ENCODE data around the gene AHNAK.

Gene AHNAK

GRCh38 chr11:62535802-62536201, 10.8 kb downstream of the AHNAK start:
- Histone ChIP-seq H3K27ac (ENCODE audit: insufficient read depth in 1 of 2, low read depth in 1 of 2, low read length in 2 of 2, poor library complexity in 1 of 2, severe bottlenecking in 2 of 2) (no peak overlapping the region), H3K9me3 (ENCODE audit: control extremely low read depth in 1 of 5, control insufficient read depth in 4 of 5, insufficient read depth in 2 of 5, low read depth in 1 of 5, low read length in 4 of 5) (no peaks in the 10 kb centered on the region), H3K27me3 (replicated peaks in 2 of 5; ENCODE audit: control insufficient read depth in 4 of 5, insufficient read depth in 5 of 5, low read length in 4 of 5) (no peaks in the 10 kb centered on the region), H3K4me1 (ENCODE audit: control extremely low read depth in 1 of 4, control insufficient read depth in 4 of 4, insufficient read depth in 4 of 4, low read length in 3 of 4) (peaks cover 5 to 23% (median 18%) of the 10 kb centered on the region in 4 experiments), H3K4me3 (ENCODE audit: control insufficient read depth in 1 of 7, extremely low read depth in 1 of 7, insufficient read depth in 4 of 7, low read depth in 2 of 7, low read length in 6 of 7) (no peak overlapping the region), H3K36me3 (ENCODE audit: control insufficient read depth in 4 of 4, insufficient read depth in 4 of 4, low read length in 3 of 4) (peaks cover 14 to 67% (median 32%) of the 10 kb centered on the region in 4 experiments)
- DNase-seq: no peak
- POLR2A ChIA-PET: no interaction called here
- 93% methylated on average over 6 of the region's 12 CpGs for WGBS (ENCODE audit: insufficient coverage)
- CTCF ChIA-PET: interaction anchor here (1.4 to 13.6 kb wide), 3 partner anchors 23 to 141 kb away, joined by 4 to 283 read pairs (median 7); no protein-coding TSS in a partner anchor

GRCh38 chr11:62534779-62535545, 11.6 kb downstream of the AHNAK start:
- H3K27ac ChIP-seq (ENCODE audit: insufficient read depth in 1 of 2, low read depth in 1 of 2, low read length in 2 of 2, poor library complexity in 1 of 2, severe bottlenecking in 2 of 2): no peak overlapping the region
- ChIA-PET POLR2A (no interaction called here), CTCF (interaction anchor here (1.4 to 13.6 kb wide), 3 partner anchors 24 to 140 kb away, joined by 4 to 283 read pairs (median 7); no protein-coding TSS in a partner anchor)
- H3K36me3 ChIP-seq (ENCODE audit: control insufficient read depth in 4 of 4, insufficient read depth in 4 of 4, low read length in 3 of 4): peaks cover 18 to 74% (median 35%) of the 10 kb centered on the region in 4 experiments
- WGBS (ENCODE audit: insufficient coverage): 97% methylated on average over 19 of the region's 19 CpGs
- no peak overlapping the region for H3K4me3 ChIP-seq (ENCODE audit: control insufficient read depth in 1 of 7, extremely low read depth in 1 of 7, insufficient read depth in 4 of 7, low read depth in 2 of 7, low read length in 6 of 7)
- H3K4me1 ChIP-seq (ENCODE audit: control extremely low read depth in 1 of 4, control insufficient read depth in 4 of 4, insufficient read depth in 4 of 4, low read length in 3 of 4): peaks cover 3 to 15% (median 13%) of the 10 kb centered on the region in 4 experiments
- no peak for DNase-seq
- H3K27me3 ChIP-seq (replicated peaks in 2 of 5; ENCODE audit: control insufficient read depth in 4 of 5, insufficient read depth in 5 of 5, low read length in 4 of 5): no peaks in the 10 kb centered on the region
- H3K9me3 ChIP-seq (ENCODE audit: control extremely low read depth in 1 of 5, control insufficient read depth in 4 of 5, insufficient read depth in 2 of 5, low read depth in 1 of 5, low read length in 4 of 5): no peaks in the 10 kb centered on the region

- POLR2A ChIA-PET: no interaction called here
- Histone ChIP-seq H3K27ac (ENCODE audit: insufficient read depth in 1 of 2, low read depth in 1 of 2, low read length in 2 of 2, poor library complexity in 1 of 2, severe bottlenecking in 2 of 2) (no peak overlapping the region), H3K4me3 (ENCODE audit: control insufficient read depth in 1 of 7, extremely low read depth in 1 of 7, insufficient read depth in 4 of 7, low read depth in 2 of 7, low read length in 6 of 7) (no peak overlapping the region), H3K9me3 (ENCODE audit: control extremely low read depth in 1 of 5, control insufficient read depth in 4 of 5, insufficient read depth in 2 of 5, low read depth in 1 of 5, low read length in 4 of 5) (no peaks in the 10 kb centered on the region), H3K36me3 (ENCODE audit: control insufficient read depth in 4 of 4, insufficient read depth in 4 of 4, low read length in 3 of 4) (peaks cover 18 to 93% (median 42%) of the 10 kb centered on the region in 4 experiments), H3K4me1 (ENCODE audit: control extremely low read depth in 1 of 4, control insufficient read depth in 4 of 4, insufficient read depth in 4 of 4, low read length in 3 of 4) (no peaks in the 10 kb centered on the region), H3K27me3 (replicated peaks in 2 of 5; ENCODE audit: control insufficient read depth in 4 of 5, insufficient read depth in 5 of 5, low read length in 4 of 5) (no peaks in the 10 kb centered on the region)
- no CpG with 5 or more reads among the region's 2 CpGs for WGBS (ENCODE audit: insufficient coverage)
- no peak for DNase-seq
- CTCF ChIA-PET: no interaction called here
Measured at GRCh38 chr11:62532096-62532495, 14.5 kb downstream of the AHNAK start.

- H3K4me3 ChIP-seq (ENCODE audit: control insufficient read depth in 1 of 7, extremely low read depth in 1 of 7, insufficient read depth in 4 of 7, low read depth in 2 of 7, low read length in 6 of 7): no peak overlapping the region
- POLR2A ChIA-PET: no interaction called here
- CTCF ChIA-PET: no interaction called here
- no peak for DNase-seq
- H3K27me3 ChIP-seq (replicated peaks in 2 of 5; ENCODE audit: control insufficient read depth in 4 of 5, insufficient read depth in 5 of 5, low read length in 4 of 5): no peaks in the 10 kb centered on the region
- no peak overlapping the region for H3K27ac ChIP-seq (ENCODE audit: insufficient read depth in 1 of 2, low read depth in 1 of 2, low read length in 2 of 2, poor library complexity in 1 of 2, severe bottlenecking in 2 of 2)
- 98% methylated on average over 14 of the region's 14 CpGs for WGBS (ENCODE audit: insufficient coverage)
- H3K36me3 ChIP-seq (ENCODE audit: control insufficient read depth in 4 of 4, insufficient read depth in 4 of 4, low read length in 3 of 4): peaks cover 2 to 66% (median 20%) of the 10 kb centered on the region in 4 experiments
- no peaks in the 10 kb centered on the region for H3K4me1 ChIP-seq (ENCODE audit: control extremely low read depth in 1 of 4, control insufficient read depth in 4 of 4, insufficient read depth in 4 of 4, low read length in 3 of 4)
- no peaks in the 10 kb centered on the region for H3K9me3 ChIP-seq (ENCODE audit: control extremely low read depth in 1 of 5, control insufficient read depth in 4 of 5, insufficient read depth in 2 of 5, low read depth in 1 of 5, low read length in 4 of 5)
Measured at GRCh38 chr11:62516736-62517371, 29.8 kb downstream of the AHNAK start.

- peaks cover 0 to 42% (median 16%) of the 10 kb centered on the region in 4 experiments for H3K36me3 ChIP-seq (ENCODE audit: control insufficient read depth in 4 of 4, insufficient read depth in 4 of 4, low read length in 3 of 4)
- H3K27me3 ChIP-seq (replicated peaks in 2 of 5; ENCODE audit: control insufficient read depth in 4 of 5, insufficient read depth in 5 of 5, low read length in 4 of 5): no peaks in the 10 kb centered on the region
- no peak overlapping the region for H3K27ac ChIP-seq (ENCODE audit: insufficient read depth in 1 of 2, low read depth in 1 of 2, low read length in 2 of 2, poor library complexity in 1 of 2, severe bottlenecking in 2 of 2)
- ChIA-PET CTCF (interaction anchor here (1.9 kb wide), 1 partner anchor 29 kb away, joined by 6 read pairs; no protein-coding TSS in a partner anchor), POLR2A (no interaction called here)
- no peaks in the 10 kb centered on the region for H3K9me3 ChIP-seq (ENCODE audit: control extremely low read depth in 1 of 5, control insufficient read depth in 4 of 5, insufficient read depth in 2 of 5, low read depth in 1 of 5, low read length in 4 of 5)
- H3K4me3 ChIP-seq (ENCODE audit: control insufficient read depth in 1 of 7, extremely low read depth in 1 of 7, insufficient read depth in 4 of 7, low read depth in 2 of 7, low read length in 6 of 7): no peak overlapping the region
- DNase-seq: no peak
- H3K4me1 ChIP-seq (ENCODE audit: control extremely low read depth in 1 of 4, control insufficient read depth in 4 of 4, insufficient read depth in 4 of 4, low read length in 3 of 4): no peaks in the 10 kb centered on the region
- 88% methylated on average over 4 of the region's 7 CpGs for WGBS (ENCODE audit: insufficient coverage)
Measured at GRCh38 chr11:62514151-62514550, 32.5 kb downstream of the AHNAK start.

GRCh38 chr11:62513626-62514025, 33.0 kb downstream of the AHNAK start:
- no peak for DNase-seq
- 100% methylated on average over 8 of the region's 10 CpGs for WGBS (ENCODE audit: insufficient coverage)
- H3K4me1 ChIP-seq (ENCODE audit: control extremely low read depth in 1 of 4, control insufficient read depth in 4 of 4, insufficient read depth in 4 of 4, low read length in 3 of 4): peaks cover 0 to 3% (median 1%) of the 10 kb centered on the region in 4 experiments
- no peak overlapping the region for H3K4me3 ChIP-seq (ENCODE audit: control insufficient read depth in 1 of 7, extremely low read depth in 1 of 7, insufficient read depth in 4 of 7, low read depth in 2 of 7, low read length in 6 of 7)
- no peaks in the 10 kb centered on the region for H3K9me3 ChIP-seq (ENCODE audit: control extremely low read depth in 1 of 5, control insufficient read depth in 4 of 5, insufficient read depth in 2 of 5, low read depth in 1 of 5, low read length in 4 of 5)
- ChIA-PET POLR2A (no interaction called here), CTCF (interaction anchor here (0.6 kb wide), 1 partner anchor 49 kb away, joined by 3 read pairs; no protein-coding TSS in a partner anchor)
- H3K27me3 ChIP-seq (replicated peaks in 2 of 5; ENCODE audit: control insufficient read depth in 4 of 5, insufficient read depth in 5 of 5, low read length in 4 of 5): no peaks in the 10 kb centered on the region
- no peak overlapping the region for H3K27ac ChIP-seq (ENCODE audit: insufficient read depth in 1 of 2, low read depth in 1 of 2, low read length in 2 of 2, poor library complexity in 1 of 2, severe bottlenecking in 2 of 2)
- peaks cover 0 to 37% (median 13%) of the 10 kb centered on the region in 4 experiments for H3K36me3 ChIP-seq (ENCODE audit: control insufficient read depth in 4 of 4, insufficient read depth in 4 of 4, low read length in 3 of 4)

GRCh38 chr11:62512961-62513360, 33.6 kb downstream of the AHNAK start:
- CTCF ChIA-PET: interaction anchor here (1.2 kb wide), 1 partner anchor 30 kb away, joined by 4 read pairs; no protein-coding TSS in a partner anchor
- Histone ChIP-seq H3K27ac (ENCODE audit: insufficient read depth in 1 of 2, low read depth in 1 of 2, low read length in 2 of 2, poor library complexity in 1 of 2, severe bottlenecking in 2 of 2) (no peak overlapping the region), H3K4me1 (ENCODE audit: control extremely low read depth in 1 of 4, control insufficient read depth in 4 of 4, insufficient read depth in 4 of 4, low read length in 3 of 4) (peaks cover 3 to 8% (median 4%) of the 10 kb centered on the region in 4 experiments), H3K36me3 (ENCODE audit: control insufficient read depth in 4 of 4, insufficient read depth in 4 of 4, low read length in 3 of 4) (peaks cover 0 to 30% (median 10%) of the 10 kb centered on the region in 4 experiments), H3K9me3 (ENCODE audit: control extremely low read depth in 1 of 5, control insufficient read depth in 4 of 5, insufficient read depth in 2 of 5, low read depth in 1 of 5, low read length in 4 of 5) (no peaks in the 10 kb centered on the region), H3K4me3 (ENCODE audit: control insufficient read depth in 1 of 7, extremely low read depth in 1 of 7, insufficient read depth in 4 of 7, low read depth in 2 of 7, low read length in 6 of 7) (no peak overlapping the region), H3K27me3 (replicated peaks in 2 of 5; ENCODE audit: control insufficient read depth in 4 of 5, insufficient read depth in 5 of 5, low read length in 4 of 5) (no peaks in the 10 kb centered on the region)
- WGBS (ENCODE audit: insufficient coverage): 93% methylated on average over 7 of the region's 8 CpGs
- DNase-seq: no peak
- POLR2A ChIA-PET: no interaction called here

Measured in common myeloid progenitor, CD34-positive (primary cell).